Renal cortex interstitium (tissue), 11 donors: Measurements from ENCODE around the gene SSBP2. TPM values are rescaled to one million over a fixed set of nuclear protein-coding genes. Genes with fewer than 3 reads are reported as not detected.

Experiments
- DNase-seq, 11 donors: peaks; one replicate each; pipeline ENCODE4 v3.0.0-alpha.2; 2013; ENCODE audit warnings: low read depth in 9 of 11, low spot score in 4 of 11; ENCODE audit errors: extremely low read depth in 1 of 11
- polyA plus RNA-seq, 3 donors: library from polyadenylated mRNA; unstranded; fragments of 120-200 nt; gene quantifications; one replicate each; pipeline ENCODE4 v1.2.1, GENCODE V29; 2013; ENCODE audit not compliant: insufficient read length in 3 of 3

SSBP2 gene
- polyA plus RNA-seq, 3 donors: 82.7 to 94.9 (median 84.4) TPM

GRCh38 chr5:81393783-81394718 is 356.8 kb downstream of the SSBP2 start, which contains the start of gene ACOT12:
Gene ACOT12, minus strand, starts transcription at chr5:81394134. Its CDS starts 20 bp downstream, at chr5:81394114.
- peak in 5 of 11 donors; percentile 9 to 32 (median 22) for DNase-seq

GRCh38 chr5:81393430-81393782 is 357.5 kb downstream of the SSBP2 start:
- DNase-seq: no peak

GRCh38 chr5:81389025-81389424 is 361.9 kb downstream of the SSBP2 start:
- no peak for DNase-seq

GRCh38 chr5:81388169-81388568 is 362.7 kb downstream of the SSBP2 start:
- no peak for DNase-seq

- no peak for DNase-seq
Measured at GRCh38 chr5:81383867-81384266, 367.0 kb downstream of the SSBP2 start.

GRCh38 chr5:81371354-81371876 is 379.5 kb downstream of the SSBP2 start:
- DNase-seq: no peak

- no peak for DNase-seq
Measured at GRCh38 chr5:81370912-81371311, 380.0 kb downstream of the SSBP2 start.

GRCh38 chr5:81365541-81365940 is 385.4 kb downstream of the SSBP2 start:
- DNase-seq: no peak

GRCh38 chr5:81363093-81363871 is 387.6 kb downstream of the SSBP2 start:
- DNase-seq: no peak

Other genes starting within 250 kb of the SSBP2 start
- 10 to 100 TPM; 11.2 to 15.4 (median 11.3) TPM for gene ATG10, start 220.9 kb upstream of the SSBP2 start, polyA plus RNA-seq